Measurements from ENCODE around the gene RANBP10. TPM values are rescaled to one million over a fixed set of nuclear protein-coding genes. Genes with fewer than 3 reads are reported as not detected.

RANBP10 gene
- total and polyA plus RNA-seq, 4 donors: 9.8 to 15.5 (median 13.8) TPM

DNA sequence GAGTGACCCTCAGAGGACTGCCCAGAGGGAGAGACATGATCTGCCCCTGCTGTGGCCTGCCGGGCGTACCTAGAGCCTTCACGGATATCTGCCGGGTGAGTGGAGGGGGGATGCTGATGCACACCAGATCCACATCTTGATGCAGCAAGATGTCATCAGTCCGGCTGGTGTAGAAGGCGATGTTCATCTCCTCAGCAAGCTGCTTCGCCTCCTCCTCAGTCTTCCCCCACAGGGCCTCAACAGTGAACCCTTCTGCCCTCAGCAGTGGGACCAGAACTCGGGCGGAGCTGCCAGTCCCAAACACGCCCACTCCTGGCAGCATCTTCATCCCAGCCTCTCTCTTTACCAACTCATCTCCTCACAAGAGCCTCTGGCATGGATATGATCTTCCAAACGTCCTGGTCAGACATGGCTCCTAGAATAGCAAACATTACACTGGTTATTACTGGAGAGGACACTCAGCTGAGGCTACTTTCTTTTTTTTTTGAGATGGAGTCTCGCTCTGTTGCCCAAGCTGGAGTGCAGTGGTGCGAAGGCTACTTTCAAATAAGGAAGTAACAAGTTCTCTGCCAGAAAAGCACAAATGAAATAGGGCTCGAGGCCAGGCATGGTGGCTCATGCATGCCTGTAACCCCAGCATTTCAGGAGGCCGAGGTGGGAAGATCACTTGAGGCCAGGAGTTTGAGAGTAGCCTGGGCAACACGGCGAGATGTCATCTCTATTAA, 120.8 kb downstream of the RANBP10 start (continued):
- no peak for TF ChIP-seq REST (IDR thresholded peaks at IDR 0.05)
- TF ChIP-seq, protein P1, sequence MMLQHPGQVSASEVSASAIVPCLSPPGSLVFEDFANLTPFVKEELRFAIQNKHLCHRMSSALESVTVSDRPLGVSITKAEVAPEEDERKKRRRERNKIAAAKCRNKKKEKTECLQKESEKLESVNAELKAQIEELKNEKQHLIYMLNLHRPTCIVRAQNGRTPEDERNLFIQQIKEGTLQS (IDR thresholded peaks at IDR 0.05): no peak
- no peak for TF ChIP-seq FOXA2 (IDR thresholded peaks at IDR 0.05)
- no peak for TF ChIP-seq HNF4G (IDR thresholded peaks at IDR 0.05)

- no peaks in the 10 kb centered on the region for H3K9me3 ChIP-seq (ENCODE audit: control insufficient read depth in 4 of 4, low read length in 3 of 4)
- no peak for DNase-seq (ENCODE audit: low spot score)
- peaks cover 0 to 12% (median 10%) of the 10 kb centered on the region in 4 donors for H3K4me1 ChIP-seq (ENCODE audit: control insufficient read depth in 4 of 4, insufficient read depth in 4 of 4, low read length in 3 of 4)
- whole genome bisulfite sequencing: 91% methylated on average over 4 of the region's 4 CpGs
- H3K4me3 ChIP-seq (ENCODE audit: low read depth in 1 of 3, low read length in 3 of 3): no peak overlapping the region
- peaks cover 0 to 19% (median 12%) of the 10 kb centered on the region in 4 donors for H3K36me3 ChIP-seq (ENCODE audit: control insufficient read depth in 4 of 4, insufficient read depth in 3 of 4, low read depth in 1 of 4, low read length in 3 of 4)
- TF ChIP-seq RXRA (IDR thresholded peaks at IDR 0.05) (no peak), GABPA (IDR thresholded peaks at IDR 0.05 in 1 of 2, conservative IDR thresholded peaks at IDR 0.05 in 1 of 2) (no peak), RAD21 (IDR thresholded peaks at IDR 0.05) (no peak), NR2F2 (IDR thresholded peaks at IDR 0.05) (no peak), FOXA1 (IDR thresholded peaks at IDR 0.05) (no peak), MAX (IDR thresholded peaks at IDR 0.05) (no peak), SP1 (IDR thresholded peaks at IDR 0.05) (no peak), YY1 (IDR thresholded peaks at IDR 0.05) (no peak), ZBTB33 (IDR thresholded peaks at IDR 0.05) (no peak), JUND (IDR thresholded peaks at IDR 0.05) (no peak), HNF4G (IDR thresholded peaks at IDR 0.05) (no peak), FOXA2 (IDR thresholded peaks at IDR 0.05) (no peak), TAF1 (conservative IDR thresholded peaks at IDR 0.05) (no peak), EGR1 (IDR thresholded peaks at IDR 0.05; ENCODE audit: low read depth in 2 of 2) (no peak), HNF4A (conservative IDR thresholded peaks at IDR 0.05) (no peak), CTCF (IDR thresholded peaks at IDR 0.05; ENCODE audit: low read depth, low read length, missing input control) (no peak), REST (IDR thresholded peaks at IDR 0.05) (no peak)
- TF ChIP-seq, protein P1 (IDR thresholded peaks at IDR 0.05): no peak
- H3K27me3 ChIP-seq (ENCODE audit: control insufficient read depth in 4 of 4, insufficient read depth in 4 of 4, low read length in 3 of 4): no peaks in the 10 kb centered on the region
- no peak overlapping the region for H3K27ac ChIP-seq (ENCODE audit: low read depth in 1 of 2, low read length in 2 of 2)
- no peak overlapping the region for H3K9ac ChIP-seq (ENCODE audit: low read depth in 1 of 2, low read length in 2 of 2)
Observed at GRCh38 chr16:67683767-67684166, 122.6 kb downstream of the RANBP10 start.

Data from liver (tissue), 9 donors.